ENCODE measurements around the gene SAMD1. TPM values are rescaled to one million over a fixed set of nuclear protein-coding genes. Genes with fewer than 3 reads are reported as not detected.

SAMD1 gene
- total RNA-seq = 9.4 and 12.5 TPM in 2 replicates

GRCh38 chr19:14090509-14091080 is at the start of gene SAMD1:
TSS of gene SAMD1 (minus strand) at chr19:14090751.

GRCh38 chr19:14136509-14137281 is 46.1 kb upstream of the SAMD1 start, which contains the start of gene ASF1B:
TSS of gene ASF1B (minus strand) at chr19:14136589. CDS start at chr19:14136456, 133 bp downstream.

GRCh38 chr19:14117668-14118164 is 27.2 kb upstream of the SAMD1 start, which contains the start of gene PRKACA:
TSS of gene PRKACA (minus strand) at chr19:14117762. CDS start at chr19:14117547, 215 bp downstream.

GRCh38 chr19:14085309-14085995 is 5.1 kb downstream of the SAMD1 start, which contains the start of gene C19orf67:
TSS of gene C19orf67 (minus strand) at chr19:14085783. CDS start at chr19:14085627, 156 bp downstream.

GRCh38 chr19:14072535-14073260 is 17.9 kb downstream of the SAMD1 start, which contains the start of gene MISP3:
TSS of gene MISP3 (plus strand) at chr19:14072786. CDS start at chr19:14073310, 524 bp downstream.

GRCh38 chr19:14061751-14062557 is 28.6 kb downstream of the SAMD1 start, which contains the start of gene PALM3:
TSS of gene PALM3 (minus strand) at chr19:14062076. CDS start at chr19:14061980, 96 bp downstream.

Other genes with a start within 250 kb of the SAMD1 start
- not detected in 2 replicates for gene NANOS3, start 213.6 kb downstream of the SAMD1 start, total RNA-seq
- gene BRME1, start 184.6 kb downstream of the SAMD1 start, total RNA-seq = 0.09 and 0.22 TPM in 2 replicates
- 3.5 and 3.7 TPM in 2 replicates for gene CC2D1A, start 184.6 kb downstream of the SAMD1 start, total RNA-seq
- gene PODNL1, start 152.3 kb downstream of the SAMD1 start, total RNA-seq = not detected in 2 replicates
- gene DCAF15, start 138.2 kb downstream of the SAMD1 start, total RNA-seq = 6.3 and 8.7 TPM in 2 replicates
- 1.7 and 2.1 TPM in 2 replicates for gene RFX1, start 84.4 kb downstream of the SAMD1 start, total RNA-seq
- gene RLN3, start 62.6 kb downstream of the SAMD1 start, total RNA-seq = not detected in 2 replicates
- 2.7 and 3.8 TPM in 2 replicates for gene IL27RA, start 59.0 kb downstream of the SAMD1 start, total RNA-seq
- not detected in 2 replicates for gene PALM3, start 28.7 kb downstream of the SAMD1 start, total RNA-seq
- gene MISP3, start 18.0 kb downstream of the SAMD1 start, total RNA-seq = under 0.01 and 0.22 TPM in 2 replicates
- not detected in 2 replicates for gene C19orf67, start 5.0 kb downstream of the SAMD1 start, total RNA-seq
- gene PRKACA, start 27.0 kb upstream of the SAMD1 start, total RNA-seq = 32.6 and 35.6 TPM in 2 replicates
- 2.8 and 3.6 TPM in 2 replicates for gene ASF1B, start 45.8 kb upstream of the SAMD1 start, total RNA-seq
- 5.4 and 7.9 TPM in 2 replicates for gene ADGRL1, start 115.4 kb upstream of the SAMD1 start, total RNA-seq